M059J (cell line): ENCODE results near the gene RNF144B. TPM values are rescaled to one million over a fixed set of nuclear protein-coding genes. Genes with fewer than 3 reads are reported as not detected.

Source experiments
- DNase-seq: peaks from one replicate; pipeline ENCODE4 v3.0.0-alpha.2; 2012; ENCODE audit warnings: low read depth
- total RNA-seq: library from RNA; depleted of rRNA; stranded (reverse); fragments of >200 nt; shearing (Covaris generic); gene quantifications from 2 replicates; pipeline ENCODE4 v1.2.3, GENCODE V29; 2014

RNF144B gene
- total RNA-seq, 1 experiment from 2014 or later, result 8.6 TPM

GRCh38 chr6:18485660-18486435 is 98.7 kb downstream of the RNF144B start:
- no peak for DNase-seq

GRCh38 chr6:18488004-18488403 is 100.9 kb downstream of the RNF144B start:
- DNase-seq, result no peak

GRCh38 chr6:18488526-18489270 is 101.5 kb downstream of the RNF144B start:
- peak; percentile 72 for DNase-seq

- no peak for DNase-seq
Measured at GRCh38 chr6:18489335-18489734, 102.2 kb downstream of the RNF144B start.

- peak; percentile 94 for DNase-seq
Measured at GRCh38 chr6:18491308-18492045, 104.3 kb downstream of the RNF144B start.

- no peak for DNase-seq
Measured at GRCh38 chr6:18492972-18493371, 105.8 kb downstream of the RNF144B start.

- no peak for DNase-seq
Measured at GRCh38 chr6:18493382-18493891, 106.3 kb downstream of the RNF144B start.

- no peak for DNase-seq
Measured at GRCh38 chr6:18493925-18494324, 106.8 kb downstream of the RNF144B start.

GRCh38 chr6:18495236-18495635 is 108.1 kb downstream of the RNF144B start:
- no peak for DNase-seq

- peak; percentile 56 for DNase-seq
Measured at GRCh38 chr6:18496462-18496861, 109.3 kb downstream of the RNF144B start.

- DNase-seq, result no peak
Measured at GRCh38 chr6:18497006-18497405, 109.9 kb downstream of the RNF144B start.

- DNase-seq, result no peak
Measured at GRCh38 chr6:18498408-18498807, 111.3 kb downstream of the RNF144B start.

GRCh38 chr6:18500921-18501662 is 113.9 kb downstream of the RNF144B start:
- DNase-seq, result no peak

GRCh38 chr6:18501663-18502013 is 114.5 kb downstream of the RNF144B start:
- DNase-seq, result peak; percentile 60

GRCh38 chr6:18503206-18503592 is 116.0 kb downstream of the RNF144B start:
- DNase-seq, result no peak

GRCh38 chr6:18503593-18504231 is 116.6 kb downstream of the RNF144B start:
- peak; percentile 87 for DNase-seq

GRCh38 chr6:18504232-18504596 is 117.1 kb downstream of the RNF144B start:
- no peak for DNase-seq

GRCh38 chr6:18506382-18507017 is 119.3 kb downstream of the RNF144B start:
- DNase-seq, result peak; percentile 67

GRCh38 chr6:18507018-18507415 is 119.9 kb downstream of the RNF144B start:
- DNase-seq, result peak; percentile 27

- DNase-seq, result no peak
Measured at GRCh38 chr6:18507561-18507960, 120.4 kb downstream of the RNF144B start.
